G401 (cell line): ENCODE data around the gene LAMA1. TPM values are rescaled to one million over a fixed set of nuclear protein-coding genes. Genes with fewer than 3 reads are reported as not detected.

Experiments used
- DNase-seq: peaks from one replicate; pipeline ENCODE4 v3.0.0-alpha.2; 2015; ENCODE audit warnings: low spot score
- in situ Hi-C: cut with HindIII; loops from 2 replicates; pipeline ENCODE4 v1.10.0; 2016; ENCODE audit warnings: low sequenced_read_pairs, mixed read lengths
- total RNA-seq: library from RNA; depleted of rRNA; stranded (reverse); fragments of >200 nt; shearing (Covaris generic); gene quantifications from 2 replicates; pipeline ENCODE4 v1.2.3, GENCODE V29; 2014

The LAMA1 gene
- total RNA-seq, 1 experiment from 2014 or later, result 0.03 TPM

DNA sequence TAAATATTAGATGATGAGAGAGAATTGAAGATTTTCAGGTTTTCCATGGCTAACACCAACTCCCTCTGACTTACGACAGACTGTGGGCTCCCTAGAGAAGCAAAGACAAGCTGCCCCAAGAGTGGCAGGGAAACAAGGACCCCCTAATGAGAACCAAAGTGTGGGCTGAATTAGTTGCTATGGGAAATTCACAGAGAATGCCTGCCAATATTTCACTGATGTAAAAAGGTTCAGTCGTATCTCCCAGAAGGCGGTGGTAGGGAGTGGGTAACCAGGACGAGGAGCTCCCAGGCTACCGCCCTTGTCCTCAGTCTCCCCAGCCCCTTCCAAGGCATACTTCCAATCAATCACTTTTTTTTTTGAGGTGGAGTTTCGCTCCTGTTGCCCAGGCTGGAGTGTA is 113.6 kb downstream of the LAMA1 start:
- in situ Hi-C loops, result no loop called here

GRCh38 chr18:7002107-7002506 is 115.5 kb downstream of the LAMA1 start:
- DNase-seq, result no peak
- in situ Hi-C loops, result no loop called here

More for the DNA sequence above, 113.6 kb downstream of the LAMA1 start:
- DNase-seq, result no peak

- peak; percentile 67 for DNase-seq
- in situ Hi-C loops, result no loop called here
Observed at GRCh38 chr18:7000484-7001096, 117.0 kb downstream of the LAMA1 start.

GRCh38 chr18:6997808-6998207 is 119.8 kb downstream of the LAMA1 start:
- no peak for DNase-seq
- in situ Hi-C loops, result no loop called here

GRCh38 chr18:6994771-6995430 is 122.7 kb downstream of the LAMA1 start:
- peak; percentile 43 for DNase-seq
- in situ Hi-C loops, result no loop called here

- in situ Hi-C loops, result no loop called here
- peak; percentile 5 for DNase-seq
Observed at GRCh38 chr18:6994056-6994770, 123.4 kb downstream of the LAMA1 start.

DNA sequence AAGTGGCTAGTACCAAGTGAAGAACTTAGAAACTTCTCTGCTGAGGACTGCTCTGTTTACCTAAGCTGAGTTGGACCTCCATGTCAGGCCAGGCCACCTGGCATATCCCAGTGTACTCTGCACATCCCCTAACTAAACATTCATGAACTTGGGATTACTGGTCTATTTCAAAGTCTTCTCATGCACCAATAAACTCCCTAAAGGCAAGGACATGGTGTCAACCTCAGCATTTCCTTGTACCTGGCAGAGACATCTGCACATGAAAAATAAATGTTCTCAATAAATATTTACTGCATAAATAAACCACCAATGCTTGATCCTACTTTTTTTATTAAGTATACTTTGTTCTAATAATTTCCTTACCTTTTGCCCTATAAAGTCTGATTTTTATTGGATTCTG is 124.8 kb downstream of the LAMA1 start:
- no peak for DNase-seq
- in situ Hi-C loops, result no loop called here

DNA sequence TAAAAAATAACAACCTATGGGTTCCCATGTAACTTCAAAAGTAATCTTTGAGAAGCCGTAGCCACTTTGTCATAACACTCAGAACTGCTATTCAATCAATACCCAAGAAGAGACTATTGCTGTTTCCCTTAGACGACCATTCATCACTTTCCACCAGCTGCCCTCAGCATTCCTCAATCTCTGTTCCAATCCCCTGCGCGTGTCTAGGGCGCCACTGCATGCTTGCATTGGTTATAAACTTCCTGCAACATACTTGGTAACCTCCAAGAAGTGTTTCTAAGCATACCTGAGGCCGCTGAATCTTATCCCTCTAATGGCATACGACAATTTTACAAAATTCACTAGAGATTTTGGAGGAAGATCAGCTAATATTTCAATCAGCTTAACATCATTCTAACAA is 134.2 kb downstream of the LAMA1 start:
- in situ Hi-C loops, result no loop called here
- no peak for DNase-seq

DNA sequence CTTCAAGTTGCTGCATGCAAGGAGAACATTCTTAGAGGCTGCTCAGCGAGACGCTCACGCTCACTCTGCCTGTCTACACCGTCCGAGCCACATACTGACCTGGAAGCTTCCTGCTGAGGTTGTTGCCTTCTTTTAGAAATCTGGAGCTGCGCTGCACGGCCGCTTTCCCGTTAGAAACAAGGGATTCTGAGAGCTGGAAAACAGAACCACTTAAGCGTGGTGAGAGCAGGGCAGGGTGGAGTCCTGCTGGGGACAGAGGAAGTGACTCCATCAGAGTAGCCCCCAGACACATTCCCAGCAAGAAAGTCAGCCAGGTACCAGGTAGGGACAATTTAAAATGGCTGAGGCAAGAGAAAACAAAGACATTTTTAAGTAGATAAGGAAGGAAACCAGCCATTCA is 135.2 kb downstream of the LAMA1 start:
- in situ Hi-C loops, result no loop called here
- no peak for DNase-seq

GRCh38 chr18:6980363-6980762 is 137.2 kb downstream of the LAMA1 start:
- no peak for DNase-seq
- in situ Hi-C loops, result no loop called here

DNA sequence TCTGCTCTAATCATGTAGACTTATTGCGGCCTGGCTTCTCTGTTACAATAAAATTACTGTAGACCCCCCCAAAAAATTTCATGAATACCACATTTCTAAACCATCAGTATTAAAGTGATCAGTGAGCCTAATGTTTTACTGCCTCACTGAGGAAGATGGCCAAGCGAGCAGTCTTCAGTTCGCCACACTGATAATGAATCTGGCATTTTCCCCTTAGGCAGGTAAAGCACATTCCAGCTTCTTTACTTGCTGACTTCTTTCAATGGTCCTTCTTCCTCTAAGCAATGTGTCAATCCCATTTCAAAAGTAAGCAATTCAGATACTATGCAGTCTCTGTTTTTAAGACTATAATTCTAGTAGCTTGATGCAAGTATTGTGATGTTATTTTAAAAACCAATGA is 137.6 kb downstream of the LAMA1 start:
- in situ Hi-C loops, result no loop called here
- no peak for DNase-seq

GRCh38 chr18:6976935-6977334 is 140.7 kb downstream of the LAMA1 start:
- no peak for DNase-seq
- in situ Hi-C loops, result no loop called here

GRCh38 chr18:6975084-6975483 is 142.5 kb downstream of the LAMA1 start:
- no peak for DNase-seq
- in situ Hi-C loops, result no loop called here

DNA sequence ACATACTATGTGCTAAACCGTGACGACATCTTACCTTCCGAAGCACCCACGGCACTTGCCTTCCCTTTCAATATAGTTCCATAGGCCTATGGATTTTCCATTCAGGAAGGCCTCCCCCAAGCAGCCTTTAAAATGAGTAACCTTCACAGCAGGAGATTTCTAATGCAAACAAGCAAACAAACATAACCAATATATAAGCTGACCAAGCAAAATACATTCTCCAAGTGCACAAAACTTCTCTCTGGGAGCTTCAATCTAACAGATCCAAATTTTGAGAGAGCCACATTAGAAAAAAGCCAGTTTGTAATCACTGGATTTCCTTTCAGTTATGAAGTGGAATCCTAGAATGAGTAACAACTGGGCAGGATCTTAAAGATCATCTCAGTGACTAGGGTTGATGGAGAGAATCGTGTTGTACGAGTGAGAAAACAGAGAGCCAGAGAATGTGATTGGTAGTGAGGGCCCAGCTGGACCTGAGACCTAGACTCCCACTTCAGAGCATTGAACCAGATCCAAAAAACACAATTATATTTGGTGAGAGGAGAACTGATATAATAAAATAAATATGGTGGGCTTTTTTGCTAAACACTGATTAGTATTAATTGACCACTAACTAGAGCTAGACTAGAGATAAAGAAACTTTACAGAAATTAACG is 145.6 kb downstream of the LAMA1 start:
- in situ Hi-C loops, result no loop called here

GRCh38 chr18:6963452-6964097 is 154.0 kb downstream of the LAMA1 start:
- in situ Hi-C loops, result no loop called here

More for the DNA sequence above, 145.6 kb downstream of the LAMA1 start:
- no peak for DNase-seq

GRCh38 chr18:6962571-6963451 is 154.8 kb downstream of the LAMA1 start:
- DNase-seq, result no peak
- in situ Hi-C loops, result no loop called here

More at GRCh38 chr18:6963452-6964097, 154.0 kb downstream of the LAMA1 start:
- DNase-seq, result no peak

- DNase-seq, result no peak
- in situ Hi-C loops, result no loop called here
Observed at GRCh38 chr18:6961331-6961730, 156.3 kb downstream of the LAMA1 start.

DNA sequence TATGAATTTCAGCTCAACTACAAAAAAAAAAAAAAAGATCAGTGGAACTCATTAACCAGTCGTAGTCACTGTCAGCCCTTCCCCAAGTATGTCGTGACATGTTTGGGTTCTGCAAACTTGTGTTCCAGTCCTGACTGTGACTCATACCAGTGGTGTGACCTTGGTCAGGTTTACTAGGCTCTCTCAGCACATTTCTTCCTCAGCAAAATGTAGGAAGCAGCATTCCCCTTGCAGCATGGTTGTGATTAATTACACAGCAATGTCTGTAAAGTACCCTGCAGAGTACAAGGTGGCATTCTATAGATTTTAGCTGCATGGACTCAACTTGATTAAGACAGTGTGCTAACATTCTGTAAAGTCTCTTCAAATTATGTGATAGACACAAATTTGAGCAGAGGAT is 156.9 kb downstream of the LAMA1 start:
- no peak for DNase-seq
- in situ Hi-C loops, result no loop called here

GRCh38 chr18:6960124-6960523 is 157.5 kb downstream of the LAMA1 start:
- DNase-seq, result no peak
- in situ Hi-C loops, result no loop called here
